GM18498 (cell line): Measurements from ENCODE around the gene OR2J1.
"Not testable (repeated sequence)": the region's sequence is repeated elsewhere in the genome, so short reads cannot be mapped to it uniquely, and the experiment has no call there.

Source experiments
- ATAC-seq: cut with Tn5 transposase; IDR thresholded peaks from one replicate; pipeline ENCODE4 v1.9.1; 2021; ENCODE audit warnings: mild to moderate bottlenecking, moderate library complexity; ENCODE audit not compliant: unreplicated experiment

The OR2J1 gene

DNA sequence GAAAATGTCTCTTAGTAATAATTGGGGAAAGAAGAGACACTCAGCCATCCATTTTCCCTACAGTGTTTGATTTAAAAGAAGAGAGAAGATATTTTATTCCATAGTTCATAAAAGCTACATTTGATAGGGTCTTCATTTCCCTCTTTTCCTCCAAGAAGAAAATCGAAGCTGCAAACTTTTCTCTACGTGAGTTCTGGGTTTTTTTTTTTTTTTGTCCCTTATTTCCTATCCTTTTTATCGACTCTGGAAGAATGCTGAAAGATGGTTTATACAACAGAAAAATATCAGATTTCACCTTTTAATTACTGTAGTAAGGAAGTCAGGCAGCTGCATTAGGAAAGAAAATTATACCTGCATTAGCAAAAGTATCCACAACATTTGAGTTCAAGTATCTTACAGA lies at the start of gene OR2J1:
TSS of gene OR2J1 (plus strand) at position 301 of the 400 bp plus-strand sequence. CDS start 1,453 bp downstream, outside the sequence.
- no peak for ATAC-seq

GRCh38 chr6:29051680-29052079 lies 47.6 kb upstream of the OR2J1 start:
- ATAC-seq, result no peak

GRCh38 chr6:29071831-29072723 lies 27.2 kb upstream of the OR2J1 start:
- no peak for ATAC-seq

- ATAC-seq, result no peak
These were observed 20.1 kb upstream of the OR2J1 start for GRCh38 chr6:29079203-29079602.

GRCh38 chr6:29081312-29081711 lies 18.0 kb upstream of the OR2J1 start:
- ATAC-seq, result no peak

DNA sequence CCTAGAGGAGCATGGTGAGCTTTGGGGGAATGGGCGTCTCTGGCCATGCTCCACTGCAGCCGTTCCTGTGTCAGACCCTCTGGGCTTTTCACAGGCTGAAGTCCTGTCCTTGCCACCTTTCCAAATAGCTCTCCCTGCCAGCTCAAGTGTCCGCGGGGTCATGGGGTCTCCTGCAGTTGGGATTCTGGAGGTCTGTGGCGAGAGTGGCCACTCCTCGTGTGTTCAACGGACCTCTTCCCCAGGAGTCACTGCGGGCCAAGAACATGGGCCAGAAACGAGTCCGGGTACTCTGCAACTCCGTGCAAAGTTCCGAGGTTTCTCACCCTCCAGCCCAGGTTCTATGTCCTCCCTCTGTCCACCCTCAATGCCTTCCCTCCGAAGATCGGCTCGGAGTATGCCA lies 16.8 kb upstream of the OR2J1 start:
- ATAC-seq, result no peak

GRCh38 chr6:29087213-29087612 lies 12.1 kb upstream of the OR2J1 start, which contains the start of gene OR2B3:
Gene OR2B3 (minus strand): TSS chr6:29087313. CDS start chr6:29087248, 65 bp downstream.
- ATAC-seq, result no peak

DNA sequence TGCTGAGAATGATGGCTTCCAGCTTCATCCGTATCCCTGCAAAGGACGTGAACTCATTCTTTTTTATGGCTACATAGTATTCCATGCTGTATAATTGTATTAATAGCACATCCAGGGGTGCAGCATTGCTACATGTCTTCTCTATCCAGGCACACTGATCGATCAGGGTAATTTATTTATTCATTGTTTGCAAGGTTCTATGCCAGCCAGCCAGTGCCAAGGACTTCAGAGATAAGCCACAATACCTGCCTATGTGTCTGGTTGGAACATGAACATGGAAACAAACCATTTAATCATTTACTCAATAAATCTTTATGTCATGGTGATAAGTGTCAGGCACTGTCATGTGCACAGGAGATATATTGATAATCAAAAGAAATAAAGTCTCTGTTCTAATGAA lies 6.3 kb upstream of the OR2J1 start:
- no peak for ATAC-seq

DNA sequence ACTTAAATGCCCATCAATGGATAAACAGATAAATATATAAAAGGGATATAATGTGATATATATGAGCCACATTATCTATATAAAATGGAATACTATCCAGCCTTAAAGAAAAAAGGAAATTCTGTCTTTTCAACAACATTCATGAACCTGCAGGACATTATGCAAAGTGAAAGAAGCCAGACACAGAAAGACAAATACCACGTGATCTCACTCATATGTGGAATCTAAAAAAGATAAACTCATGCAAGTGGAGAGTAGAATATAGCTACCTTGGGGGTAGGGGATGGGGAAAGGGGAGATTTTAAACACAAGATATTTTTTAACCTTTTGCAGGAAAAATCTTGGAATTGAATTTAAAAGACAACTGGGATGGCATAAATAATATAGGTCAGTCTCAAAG lies 1.5 kb upstream of the OR2J1 start:
- no peak for ATAC-seq

DNA sequence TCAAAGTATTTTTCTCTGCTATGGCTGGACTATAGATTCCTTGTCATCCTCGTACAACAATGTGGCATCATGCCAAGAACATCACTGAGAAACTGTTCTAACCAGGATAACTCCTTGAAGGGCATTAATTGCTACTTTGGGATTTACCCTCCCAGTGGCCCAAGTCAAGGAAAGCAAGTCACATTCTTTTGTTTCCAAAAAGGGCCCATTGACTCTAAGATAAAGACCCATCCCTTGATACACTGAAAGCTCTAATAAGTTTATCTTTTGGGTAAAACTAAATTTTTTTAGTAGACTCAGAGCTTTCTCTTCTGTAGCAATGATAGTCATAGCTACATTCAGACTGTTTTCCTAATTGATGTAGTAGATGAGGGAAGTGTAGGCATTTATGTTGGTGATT lies 8.5 kb downstream of the OR2J1 start, which contains the start of gene OR2J3:
TSS of gene OR2J3 (plus strand) at position 301 of the 400 bp plus-strand sequence. CDS start 3,833 bp downstream, outside the sequence.
- ATAC-seq, result no peak

GRCh38 chr6:29112135-29112534 lies 12.8 kb downstream of the OR2J1 start:
- ATAC-seq, result no peak

DNA sequence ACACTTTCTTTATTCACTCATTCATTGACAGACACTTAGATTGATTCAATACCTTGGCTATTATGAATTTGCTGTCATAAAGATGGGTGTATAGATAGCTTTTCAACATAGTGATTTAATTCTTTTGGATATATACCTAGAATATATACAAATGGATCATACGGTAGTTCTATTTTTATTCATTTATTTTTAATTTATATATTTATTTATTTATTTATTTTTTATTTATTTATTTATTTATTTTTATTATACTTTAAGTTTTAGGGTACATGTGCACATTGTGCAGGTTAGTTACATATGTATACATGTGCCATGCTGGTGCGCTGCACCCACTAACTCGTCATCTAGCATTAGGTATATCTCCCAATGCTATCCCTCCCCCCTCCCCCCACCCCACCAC lies 15.7 kb downstream of the OR2J1 start:
- not testable (repeated sequence) for ATAC-seq

- ATAC-seq, result no peak
These were observed 30.2 kb downstream of the OR2J1 start for GRCh38 chr6:29129326-29130012.

- ATAC-seq, result no peak
These were observed 31.4 kb downstream of the OR2J1 start for GRCh38 chr6:29130644-29131043.

DNA sequence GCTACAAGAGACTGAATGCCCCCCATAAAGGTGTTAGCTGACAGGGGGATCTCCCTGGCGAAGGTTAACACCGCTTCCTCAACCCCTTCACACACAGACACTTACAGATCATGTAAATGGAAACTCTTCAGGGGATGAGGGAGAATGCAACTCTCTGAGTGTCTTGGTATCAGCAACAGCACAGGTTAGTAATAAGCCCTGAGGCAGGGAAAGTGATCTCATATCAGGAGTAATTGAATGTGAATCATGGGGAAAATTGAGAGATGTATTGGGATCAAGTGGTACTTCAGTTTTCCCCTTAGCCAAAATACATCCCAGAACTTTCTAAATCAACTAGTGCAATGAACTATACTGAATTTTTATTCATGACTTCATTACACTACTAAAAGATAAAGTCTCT lies 32.4 kb downstream of the OR2J1 start:
- ATAC-seq, result no peak

GRCh38 chr6:29137724-29138123 lies 38.4 kb downstream of the OR2J1 start:
- no peak for ATAC-seq

GRCh38 chr6:29141606-29142005 lies 42.3 kb downstream of the OR2J1 start:
- ATAC-seq, result no peak

GRCh38 chr6:29142309-29142708 lies 43.0 kb downstream of the OR2J1 start:
- ATAC-seq, result no peak

GRCh38 chr6:29146179-29146578 lies 46.9 kb downstream of the OR2J1 start:
- ATAC-seq, result no peak

- no peak for ATAC-seq
These were observed 47.8 kb downstream of the OR2J1 start for GRCh38 chr6:29147074-29147473.

- ATAC-seq, result not testable (repeated sequence)
These were observed 50.2 kb downstream of the OR2J1 start for GRCh38 chr6:29149444-29149843.
